Gastrocnemius medialis (tissue), 4 donors: Measurements from ENCODE around the gene YWHAE. TPM values are rescaled to one million over a fixed set of nuclear protein-coding genes. Genes with fewer than 3 reads are reported as not detected.

Experiments
- ATAC-seq, 2 donors: fragments of 150-250 bp; one replicate each; pipeline ENCODE4 v1.9.1; 2016
- DNase-seq, 2 donors: peaks; one replicate each; pipeline ENCODE4 v3.0.0-alpha.2; 2019
- H3K27ac ChIP-seq, 4 donors: fragments of 200-600 bp; sonication (generic); 1 replicate in 1 of 4; 2 replicates in 3 of 4; pipeline ENCODE4 v1.5.1; 2016 to 2018; ENCODE audit warnings: mild to moderate bottlenecking in 2 of 4, moderate library complexity in 1 of 4
- H3K27me3 ChIP-seq, 3 donors: fragments of 200-600 bp; sonication (generic) in 2 of 3; 1 replicate in 1 of 3; 2 replicates in 2 of 3; pipeline versions ENCODE4 v1.5.1 to v1.6.0; 2016 to 2019; ENCODE audit warnings: mild to moderate bottlenecking in 1 of 3, moderate library complexity in 1 of 3
- H3K36me3 ChIP-seq, 2 donors: fragments of 200-600 bp; sonication (generic) in 1 of 2; one replicate each; pipeline ENCODE4 v1.5.1; 2017 to 2018
- H3K4me1 ChIP-seq, 2 donors: fragments of 200-600 bp; sonication (generic) in 1 of 2; one replicate each; pipeline ENCODE4 v1.5.1; 2016 to 2017; ENCODE audit warnings: mild to moderate bottlenecking in 2 of 2
- H3K4me3 ChIP-seq, 4 donors: fragments of 200-600 bp; sonication (generic) in 3 of 4; 1 replicate in 1 of 4; 2 replicates in 3 of 4; pipeline ENCODE4 v1.5.1; 2016 to 2019; ENCODE audit warnings: mild to moderate bottlenecking in 2 of 4
- H3K9me3 ChIP-seq, 3 donors: fragments of 200-600 bp; sonication (generic) in 2 of 3; 1 replicate in 1 of 3; 2 replicates in 2 of 3; pipeline ENCODE4 v1.5.1; 2016 to 2019
- POLR2A ChIP-seq, 2 donors: fragments of 450-650 bp; IDR thresholded peaks; one replicate each; pipeline ENCODE4 v1.6.1; 2017; ENCODE audit warnings: antibody characterized with exemption in 2 of 2, mild to moderate bottlenecking in 2 of 2, moderate library complexity in 2 of 2
- in situ Hi-C, 4 donors: fragments of 200-750 bp; cut with MboI; loops; one replicate each; pipeline versions ENCODE4 v1.15.0 to v1.8.0; 2017; ENCODE audit warnings: low sequenced_read_pairs in 4 of 4
- intact Hi-C: fragments of 100-400 bp; cut with DNase I; formaldehyde crosslinking; loops from one replicate; pipeline ENCODE4 v1.15.1; 2023; ENCODE audit warnings: low total_unique reads
- total RNA-seq, 4 donors: library from RNA; depleted of rRNA; stranded (reverse); fragments of >200 nt; gene quantifications; one replicate each; pipeline versions ENCODE4 v1.1.0 to v1.2.3, GENCODE V29; 2016
- TF ChIP-seq, protein P1 (sequence below), 5 experiments: fragments of 450-650 bp in 3 of 5; fragments of 200-600 bp in 2 of 5; sonication (generic) in 2 of 5; IDR thresholded peaks in 4 of 5; conservative IDR thresholded peaks in 1 of 5; 1 replicate in 4 of 5; 2 replicates in 1 of 5; pipeline ENCODE4 v1.5.1; 2016 to 2019; ENCODE audit warnings: antibody characterized with exemption in 5 of 5, mild to moderate bottlenecking in 3 of 5, moderate library complexity in 3 of 5

YWHAE gene
- total RNA-seq, 4 donors from 2014 or later, result 915 to 1,814 (median 1,174) TPM

DNA sequence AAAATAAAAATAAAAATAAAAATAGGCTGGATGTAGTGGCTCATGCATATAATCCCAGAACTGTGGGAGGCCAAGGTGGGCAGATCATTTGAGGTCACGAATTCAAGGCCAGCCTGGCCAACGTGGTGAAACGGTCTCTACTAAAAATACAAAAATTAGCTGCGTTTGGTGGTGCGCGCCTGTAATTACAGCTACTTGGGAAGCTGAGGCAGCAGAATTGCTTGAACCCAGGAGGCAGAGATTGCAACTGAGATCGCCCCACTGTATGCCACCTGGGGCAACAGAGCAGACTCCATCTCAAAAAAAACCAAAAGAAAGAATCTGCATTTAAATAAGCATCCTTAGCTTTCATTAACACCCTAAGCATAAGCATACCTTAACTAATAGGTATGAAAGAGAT is 33.8 kb downstream of the YWHAE start:
- H3K36me3 ChIP-seq, result peaks cover 0 to 17% of the 10 kb centered on the region in 2 donors
- TF ChIP-seq POLR2A (IDR thresholded peaks at IDR 0.05), result no peak
- TF ChIP-seq, protein P1, sequence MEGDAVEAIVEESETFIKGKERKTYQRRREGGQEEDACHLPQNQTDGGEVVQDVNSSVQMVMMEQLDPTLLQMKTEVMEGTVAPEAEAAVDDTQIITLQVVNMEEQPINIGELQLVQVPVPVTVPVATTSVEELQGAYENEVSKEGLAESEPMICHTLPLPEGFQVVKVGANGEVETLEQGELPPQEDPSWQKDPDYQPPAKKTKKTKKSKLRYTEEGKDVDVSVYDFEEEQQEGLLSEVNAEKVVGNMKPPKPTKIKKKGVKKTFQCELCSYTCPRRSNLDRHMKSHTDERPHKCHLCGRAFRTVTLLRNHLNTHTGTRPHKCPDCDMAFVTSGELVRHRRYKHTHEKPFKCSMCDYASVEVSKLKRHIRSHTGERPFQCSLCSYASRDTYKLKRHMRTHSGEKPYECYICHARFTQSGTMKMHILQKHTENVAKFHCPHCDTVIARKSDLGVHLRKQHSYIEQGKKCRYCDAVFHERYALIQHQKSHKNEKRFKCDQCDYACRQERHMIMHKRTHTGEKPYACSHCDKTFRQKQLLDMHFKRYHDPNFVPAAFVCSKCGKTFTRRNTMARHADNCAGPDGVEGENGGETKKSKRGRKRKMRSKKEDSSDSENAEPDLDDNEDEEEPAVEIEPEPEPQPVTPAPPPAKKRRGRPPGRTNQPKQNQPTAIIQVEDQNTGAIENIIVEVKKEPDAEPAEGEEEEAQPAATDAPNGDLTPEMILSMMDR (IDR thresholded peaks at IDR 0.05 in 4 of 5, conservative IDR thresholded peaks at IDR 0.05 in 1 of 5), result no peak
- peaks cover 82 to 83% of the 10 kb centered on the region in 2 donors for H3K4me1 ChIP-seq
- DNase-seq (no peak), ATAC-seq (no peak)
- H3K27me3 ChIP-seq, result no peaks in the 10 kb centered on the region
- in situ Hi-C loops (loop anchor here in 3 of 4 donors (5.0 to 25.0 kb wide), 3 partner anchors 89 to 151 kb away; partner anchors contain the start of genes INPP5K (in 2 of the 3) and CRK (in 1 of the 3)), intact Hi-C loops (loop anchor here (2.0 to 5.0 kb wide), 3 partner anchors 89 to 261 kb away; partner anchors contain the start of gene SLC43A2)
- H3K4me3 ChIP-seq, result no peak overlapping the region
- H3K27ac ChIP-seq, result peak overlapping the region; percentile 74 to 81 (median 76)
- H3K9me3 ChIP-seq, result no peaks in the 10 kb centered on the region

DNA sequence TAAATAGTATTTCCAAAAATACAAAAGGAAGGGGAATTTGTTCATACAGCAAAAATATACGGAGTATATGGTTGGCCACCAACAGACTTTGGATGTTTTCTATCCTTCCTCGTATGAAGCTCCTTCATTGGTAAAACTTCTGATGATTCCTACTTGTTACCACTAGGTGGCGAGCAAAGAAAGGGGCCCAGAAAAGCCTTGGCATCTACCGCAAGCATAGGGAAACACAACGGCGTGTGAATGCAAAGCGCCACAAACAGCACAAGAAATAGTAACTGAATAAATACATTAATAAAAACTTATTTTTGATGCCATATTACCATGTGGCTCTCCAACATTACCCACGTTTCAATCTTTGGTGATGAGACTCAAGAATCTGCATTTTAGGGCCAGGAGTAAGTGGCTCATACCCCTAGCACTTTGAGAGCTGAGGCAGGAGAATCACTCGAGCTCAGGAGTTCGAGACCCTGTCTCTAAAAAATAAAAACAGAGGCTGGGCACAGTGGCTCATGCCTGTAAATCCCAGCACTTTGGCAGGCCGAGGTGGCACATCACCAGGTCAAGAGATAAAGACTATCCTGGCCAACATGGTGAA is 34.5 kb downstream of the YWHAE start:
- intact Hi-C loops (loop anchor here (1.0 to 5.0 kb wide), 4 partner anchors 89 to 262 kb away; partner anchors contain the start of genes INPP5K and SLC43A2), in situ Hi-C loops (loop anchor here in 3 of 4 donors (5.0 to 25.0 kb wide), 3 partner anchors 89 to 152 kb away; partner anchors contain the start of genes INPP5K (in 2 of the 3) and CRK (in 1 of the 3))
- peak; percentile 60 to 66 for DNase-seq
- Histone ChIP-seq H3K9me3 (no peaks in the 10 kb centered on the region), H3K27me3 (no peaks in the 10 kb centered on the region), H3K4me3 (peak overlapping the region in 1 of 4 donors; percentile 15), H3K4me1 (peaks cover 83 to 86% of the 10 kb centered on the region in 2 donors), H3K27ac (peak overlapping the region; percentile 74 to 81 (median 76)), H3K36me3 (peaks cover 0 to 21% of the 10 kb centered on the region in 2 donors)
- ATAC-seq, result peak; percentile 76 to 80
- TF ChIP-seq, protein P1 (IDR thresholded peaks at IDR 0.05 in 4 of 5, conservative IDR thresholded peaks at IDR 0.05 in 1 of 5), result peak; percentile 77 to 91 (median 88)
- no peak for TF ChIP-seq POLR2A (IDR thresholded peaks at IDR 0.05)

DNA sequence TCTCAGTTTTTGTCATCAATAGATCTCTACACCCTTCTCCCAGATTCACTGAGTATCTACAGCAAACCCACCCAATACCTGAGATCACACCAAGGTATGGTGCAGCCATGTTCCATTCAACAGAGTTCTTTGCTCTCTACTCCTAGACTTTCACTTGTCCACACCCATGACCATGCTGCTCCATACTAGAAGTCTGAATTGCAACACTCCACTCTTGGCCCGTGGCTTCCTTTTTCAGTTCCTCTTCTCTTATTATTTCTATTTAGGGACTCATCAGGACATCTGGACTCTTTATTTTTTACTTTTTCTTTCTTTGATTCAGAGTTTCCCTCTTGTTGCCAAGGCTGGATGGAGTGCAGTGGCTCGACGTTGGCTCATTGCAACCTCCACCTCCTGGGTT is 37.1 kb downstream of the YWHAE start:
- in situ Hi-C loops, result loop anchor here in 2 of 4 donors (5.0 to 25.0 kb wide), 3 partner anchors 92 to 154 kb away; partner anchors contain the start of genes INPP5K (in 2 of the 2) and CRK (in 1 of the 2)
- Histone ChIP-seq H3K4me1 (peaks cover 74 to 75% of the 10 kb centered on the region in 2 donors), H3K4me3 (no peak overlapping the region), H3K27ac (peak overlapping the region; percentile 73 to 81 (median 74)), H3K9me3 (no peaks in the 10 kb centered on the region), H3K27me3 (no peaks in the 10 kb centered on the region), H3K36me3 (peaks cover 0 to 34% of the 10 kb centered on the region in 2 donors)
- ATAC-seq (peak; percentile 79), DNase-seq (peak; percentile 54 to 71)
- intact Hi-C loops, result no loop called here
- TF ChIP-seq POLR2A (IDR thresholded peaks at IDR 0.05), result no peak
- TF ChIP-seq, protein P1 (IDR thresholded peaks at IDR 0.05 in 4 of 5, conservative IDR thresholded peaks at IDR 0.05 in 1 of 5), result no peak

DNA sequence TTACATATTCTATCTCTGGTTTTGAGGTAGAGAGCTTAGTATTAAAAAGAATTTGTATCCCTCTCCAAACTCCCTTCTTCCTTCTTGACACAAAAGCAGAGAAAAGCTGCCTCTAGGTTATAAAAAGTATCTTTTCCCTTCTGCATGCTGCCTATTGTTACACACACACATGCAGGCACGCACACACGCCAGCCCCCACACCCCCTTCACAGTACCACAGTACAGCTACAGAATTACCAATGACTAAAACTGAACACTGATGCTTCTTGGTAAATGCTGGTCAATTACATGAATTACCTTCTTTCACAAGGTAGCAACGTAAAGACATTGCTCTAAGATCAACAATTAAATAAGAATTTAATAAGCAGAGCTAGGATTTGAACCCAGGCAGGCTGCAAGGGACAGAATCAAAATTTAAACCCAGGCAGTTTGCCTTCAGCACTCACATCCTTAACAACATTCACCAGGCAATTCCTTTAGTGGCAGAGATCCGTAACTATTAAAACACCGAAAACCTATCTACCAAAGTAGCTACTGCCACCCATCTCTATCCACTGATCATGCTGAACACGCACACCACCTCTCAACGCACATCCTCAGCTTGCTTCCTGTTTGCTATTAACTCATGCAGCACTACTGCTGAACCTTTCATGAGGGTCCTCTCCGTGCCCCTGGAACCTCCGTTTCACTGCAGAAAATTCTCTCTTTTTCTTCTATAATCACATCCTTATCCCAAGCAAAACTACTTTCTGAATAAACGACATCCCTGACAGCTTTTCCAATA is 37.8 kb downstream of the YWHAE start:
- peak overlapping the region; percentile 73 to 81 (median 74) for H3K27ac ChIP-seq
- ATAC-seq (no peak), DNase-seq (no peak)
- in situ Hi-C loops (loop anchor here in 2 of 4 donors (5.0 to 25.0 kb wide), 3 partner anchors 93 to 155 kb away; partner anchors contain the start of genes INPP5K (in 2 of the 2) and CRK (in 1 of the 2)), intact Hi-C loops (no loop called here)
- no peaks in the 10 kb centered on the region for H3K9me3 ChIP-seq
- TF ChIP-seq, protein P1 (IDR thresholded peaks at IDR 0.05 in 4 of 5, conservative IDR thresholded peaks at IDR 0.05 in 1 of 5), result no peak
- no peak for TF ChIP-seq POLR2A (IDR thresholded peaks at IDR 0.05)
- no peak overlapping the region for H3K4me3 ChIP-seq
- peaks cover 67 to 71% of the 10 kb centered on the region in 2 donors for H3K4me1 ChIP-seq
- H3K27me3 ChIP-seq, result no peaks in the 10 kb centered on the region
- peaks cover 0 to 34% of the 10 kb centered on the region in 2 donors for H3K36me3 ChIP-seq
